ENCODE data around the gene NELL1.

The NELL1 gene

GRCh38 chr11:20795005-20795404, 125.6 kb downstream of the NELL1 start:
- no peak overlapping the region for H3K27ac ChIP-seq
- TF ChIP-seq CTCF (IDR thresholded peaks at IDR 0.05; ENCODE audit: low read depth, low read length, missing control alignments) = no peak
- H3K36me3 ChIP-seq (replicated peaks) = no peaks in the 10 kb centered on the region
- no peak for DNase-seq
- H3K27me3 ChIP-seq (replicated peaks) = no peaks in the 10 kb centered on the region
- in situ Hi-C loops (cut with HindIII; ENCODE audit: low pct_ligation_motif_present, low sequenced_read_pairs) = no loop called here
- H3K4me3 ChIP-seq (ENCODE audit: low read depth, low read length) = no peak overlapping the region

GRCh38 chr11:20808328-20808727, 138.9 kb downstream of the NELL1 start:
- no peak for DNase-seq
- Histone ChIP-seq H3K4me3 (ENCODE audit: low read depth, low read length) (no peak overlapping the region), H3K27me3 (replicated peaks) (no peaks in the 10 kb centered on the region), H3K36me3 (replicated peaks) (no peaks in the 10 kb centered on the region), H3K27ac (no peak overlapping the region)
- in situ Hi-C loops (cut with HindIII; ENCODE audit: low pct_ligation_motif_present, low sequenced_read_pairs) = no loop called here
- TF ChIP-seq CTCF (IDR thresholded peaks at IDR 0.05; ENCODE audit: low read depth, low read length, missing control alignments) = no peak

- Histone ChIP-seq H3K4me3 (ENCODE audit: low read depth, low read length) (no peak overlapping the region), H3K36me3 (replicated peaks) (no peaks in the 10 kb centered on the region), H3K27ac (no peak overlapping the region), H3K27me3 (replicated peaks) (no peaks in the 10 kb centered on the region)
- in situ Hi-C loops (cut with HindIII; ENCODE audit: low pct_ligation_motif_present, low sequenced_read_pairs) = no loop called here
- no peak for TF ChIP-seq CTCF (IDR thresholded peaks at IDR 0.05; ENCODE audit: low read depth, low read length, missing control alignments)
- DNase-seq = no peak
Observed at GRCh38 chr11:20821046-20821445, 151.7 kb downstream of the NELL1 start.

GRCh38 chr11:20821470-20821869, 152.1 kb downstream of the NELL1 start:
- in situ Hi-C loops (cut with HindIII; ENCODE audit: low pct_ligation_motif_present, low sequenced_read_pairs) = no loop called here
- Histone ChIP-seq H3K27me3 (replicated peaks) (no peaks in the 10 kb centered on the region), H3K4me3 (ENCODE audit: low read depth, low read length) (no peak overlapping the region), H3K27ac (no peak overlapping the region), H3K36me3 (replicated peaks) (no peaks in the 10 kb centered on the region)
- no peak for TF ChIP-seq CTCF (IDR thresholded peaks at IDR 0.05; ENCODE audit: low read depth, low read length, missing control alignments)
- no peak for DNase-seq

- in situ Hi-C loops (cut with HindIII; ENCODE audit: low pct_ligation_motif_present, low sequenced_read_pairs) = no loop called here
- Histone ChIP-seq H3K4me3 (ENCODE audit: low read depth, low read length) (no peak overlapping the region), H3K36me3 (replicated peaks) (no peaks in the 10 kb centered on the region), H3K27me3 (replicated peaks) (no peaks in the 10 kb centered on the region), H3K27ac (no peak overlapping the region)
- no peak for DNase-seq
- TF ChIP-seq CTCF (IDR thresholded peaks at IDR 0.05; ENCODE audit: low read depth, low read length, missing control alignments) = no peak
Observed at GRCh38 chr11:20824773-20825172, 155.4 kb downstream of the NELL1 start.

- H3K27me3 ChIP-seq (replicated peaks) = no peaks in the 10 kb centered on the region
- no peak for DNase-seq
- in situ Hi-C loops (cut with HindIII; ENCODE audit: low pct_ligation_motif_present, low sequenced_read_pairs) = no loop called here
- H3K27ac ChIP-seq = no peak overlapping the region
- no peaks in the 10 kb centered on the region for H3K36me3 ChIP-seq (replicated peaks)
- no peak for TF ChIP-seq CTCF (IDR thresholded peaks at IDR 0.05; ENCODE audit: low read depth, low read length, missing control alignments)
- no peak overlapping the region for H3K4me3 ChIP-seq (ENCODE audit: low read depth, low read length)
Observed at GRCh38 chr11:20835561-20835960, 166.2 kb downstream of the NELL1 start.

Measured in brain microvascular endothelial cell (primary cell).